ENCODE measurements around the gene CARMIL3.

CARMIL3 gene

DNA sequence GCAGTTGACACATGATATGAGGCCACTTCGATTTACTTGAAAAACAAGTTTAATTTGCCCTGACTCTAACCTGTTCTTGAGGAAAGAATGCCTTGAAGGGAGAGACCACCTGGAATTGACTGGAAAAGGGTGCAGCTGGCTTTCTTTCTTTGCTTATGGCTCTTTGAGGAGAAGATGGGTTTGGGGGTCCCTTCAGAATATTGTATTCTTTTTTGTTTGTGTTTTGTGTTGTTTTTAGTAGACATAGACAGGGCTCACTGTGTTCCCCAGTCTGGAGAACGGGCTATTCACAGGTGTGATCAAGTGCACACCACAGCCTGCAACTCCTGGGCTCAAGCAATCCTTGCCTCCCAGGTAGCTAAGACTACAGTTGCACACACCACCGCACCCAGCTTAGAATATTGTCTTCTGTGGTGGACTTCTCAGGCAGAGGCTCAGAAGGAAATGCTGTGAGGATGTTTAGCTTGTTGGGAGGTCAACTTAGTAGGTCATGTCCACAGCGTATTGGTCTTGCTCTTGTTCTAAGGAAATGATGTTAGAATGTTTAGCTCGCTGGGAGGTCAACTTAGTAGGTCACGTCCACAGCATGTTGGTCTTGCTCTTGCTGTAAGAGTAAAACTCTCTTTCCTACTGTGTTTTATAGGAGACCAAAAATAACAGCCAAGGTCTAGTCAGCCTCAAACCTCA lies 64.5 kb downstream of the CARMIL3 start:
- no peak for DNase-seq

DNA sequence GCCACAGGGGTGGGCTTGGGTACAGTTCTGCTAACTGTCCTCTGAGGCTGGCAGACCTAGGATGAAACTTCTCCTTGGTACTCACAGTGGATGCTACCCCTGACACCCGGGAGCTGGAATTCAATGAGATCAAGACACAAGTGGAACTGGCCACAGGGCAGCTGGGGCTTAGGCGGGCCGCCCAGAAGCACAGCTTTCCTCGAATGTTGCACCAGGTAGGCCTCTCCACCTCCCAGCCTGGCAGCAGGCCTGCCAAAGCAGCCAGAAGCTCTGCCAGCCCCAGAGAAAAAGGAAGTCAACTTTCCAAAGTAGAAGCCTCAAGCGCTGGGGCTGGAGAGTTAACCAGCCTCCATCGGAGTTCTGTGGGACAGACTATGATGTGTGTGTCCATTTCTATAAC lies 65.4 kb downstream of the CARMIL3 start:
- DNase-seq: no peak
